Right forelimb (tissue), 1 donor: ENCODE results near the gene KIF1A.
"Not testable (repeated sequence)": the region's sequence is repeated elsewhere in the genome, so short reads cannot be mapped to it uniquely, and the experiment has no call there.

Experiments
- DNase-seq: peaks from one replicate; pipeline ENCODE4 v3.0.0-alpha.2; 2018

KIF1A gene

GRCh38 chr2:240699835-240700234 lies 120.2 kb downstream of the KIF1A start:
- DNase-seq = peak; percentile 40

- not testable (repeated sequence) for DNase-seq
Observed at GRCh38 chr2:240698852-240699561, 121.0 kb downstream of the KIF1A start.

GRCh38 chr2:240696469-240696868 lies 123.5 kb downstream of the KIF1A start:
- not testable (repeated sequence) for DNase-seq

GRCh38 chr2:240695593-240695992 lies 124.4 kb downstream of the KIF1A start:
- not testable (repeated sequence) for DNase-seq

- DNase-seq = not testable (repeated sequence)
Observed at GRCh38 chr2:240694304-240694703, 125.7 kb downstream of the KIF1A start.

GRCh38 chr2:240692583-240693561 lies 127.1 kb downstream of the KIF1A start:
- not testable (repeated sequence) for DNase-seq

- peak; percentile 25 for DNase-seq
Observed at GRCh38 chr2:240691631-240692420, 128.2 kb downstream of the KIF1A start, which contains the start of gene AQP12A. AQP12A (plus strand) TSS chr2:240691866; CDS start chr2:240691914, 48 bp downstream.

- not testable (repeated sequence) for DNase-seq
Observed at GRCh38 chr2:240691075-240691427, 129.0 kb downstream of the KIF1A start.

- not testable (repeated sequence) for DNase-seq
Observed at GRCh38 chr2:240690421-240691074, 129.5 kb downstream of the KIF1A start.

GRCh38 chr2:240689975-240690374 lies 130.0 kb downstream of the KIF1A start:
- DNase-seq = no peak

GRCh38 chr2:240688553-240688919 lies 131.5 kb downstream of the KIF1A start:
- no peak for DNase-seq

GRCh38 chr2:240687741-240688552 lies 132.1 kb downstream of the KIF1A start:
- DNase-seq = peak; percentile 28

GRCh38 chr2:240687045-240687740 lies 132.8 kb downstream of the KIF1A start:
- DNase-seq = no peak

- DNase-seq = no peak
Observed at GRCh38 chr2:240686460-240686859, 133.6 kb downstream of the KIF1A start.

- peak; percentile 28 for DNase-seq
Observed at GRCh38 chr2:240685771-240686371, 134.1 kb downstream of the KIF1A start.

GRCh38 chr2:240683980-240684728 lies 135.9 kb downstream of the KIF1A start:
- not testable (repeated sequence) for DNase-seq

GRCh38 chr2:240683329-240683979 lies 136.6 kb downstream of the KIF1A start:
- not testable (repeated sequence) for DNase-seq

GRCh38 chr2:240682431-240683224 lies 137.4 kb downstream of the KIF1A start, which contains the start of gene AQP12B:
AQP12B (minus strand) TSS chr2:240682885; CDS start chr2:240682837, 48 bp downstream.
- not testable (repeated sequence) for DNase-seq
